GM18873 (cell line): Measurements from ENCODE around the gene SLC25A39.

Experiments used
- ATAC-seq: cut with Tn5 transposase; IDR thresholded peaks from one replicate; pipeline ENCODE4 v1.9.1; 2021; ENCODE audit warnings: mild to moderate bottlenecking, moderate library complexity, moderate number of reproducible peaks; ENCODE audit not compliant: unreplicated experiment, low FRiP score

Gene SLC25A39

GRCh38 chr17:44280392-44280937 lies 44.2 kb downstream of the SLC25A39 start:
- no peak for ATAC-seq

- ATAC-seq = peak; percentile 67
These were observed 44.8 kb downstream of the SLC25A39 start for GRCh38 chr17:44279666-44280391.

- no peak for ATAC-seq
These were observed 45.3 kb downstream of the SLC25A39 start for GRCh38 chr17:44279346-44279665.

- no peak for ATAC-seq
These were observed 46.6 kb downstream of the SLC25A39 start for GRCh38 chr17:44277976-44278375.

- no peak for ATAC-seq
These were observed 51.0 kb downstream of the SLC25A39 start for GRCh38 chr17:44273607-44274006.

GRCh38 chr17:44272954-44273353 lies 51.7 kb downstream of the SLC25A39 start:
- ATAC-seq = no peak

GRCh38 chr17:44272321-44272951 lies 52.2 kb downstream of the SLC25A39 start:
- no peak for ATAC-seq
